NB4 (cell line): ENCODE measurements around the gene LRRK1.

Experiments used
- POLR2A ChIP-seq: IDR thresholded peaks from 2 replicates; pipeline ENCODE4 v1.6.1; 2011; ENCODE audit warnings: mild to moderate bottlenecking; ENCODE audit not compliant: insufficient read length; ENCODE audit errors: extremely low read depth
- TF ChIP-seq, protein P1 (sequence below): IDR thresholded peaks from one replicate; pipeline ENCODE4 v1.5.1; 2012; ENCODE audit warnings: low read depth, low read length
- TF ChIP-seq, protein P2 (sequence below): IDR thresholded peaks from 2 replicates; pipeline ENCODE4 v1.6.1; 2011; ENCODE audit warnings: low read depth, low read length

DNA sequence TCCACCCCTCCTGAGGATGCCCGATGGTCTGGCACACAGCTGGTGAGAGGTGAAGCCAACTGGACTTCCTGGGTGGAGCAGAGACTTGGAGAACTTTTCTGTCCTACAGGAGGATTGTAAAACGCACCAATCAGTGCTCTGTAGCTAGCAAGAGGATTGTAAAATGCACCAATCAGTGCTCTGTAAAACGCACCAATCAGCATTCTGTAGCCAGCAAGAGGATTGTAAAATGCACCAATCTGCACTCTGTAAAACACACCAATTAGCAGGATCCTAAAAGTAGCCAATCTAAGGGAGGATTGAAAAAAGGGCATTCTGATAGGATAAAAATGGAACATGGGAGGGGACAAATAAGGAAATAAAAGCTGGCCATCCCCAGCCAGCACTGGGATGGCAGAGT, 182.5 kb downstream of the LRRK1 start:
- no peak for TF ChIP-seq POLR2A
- TF ChIP-seq, protein P1, sequence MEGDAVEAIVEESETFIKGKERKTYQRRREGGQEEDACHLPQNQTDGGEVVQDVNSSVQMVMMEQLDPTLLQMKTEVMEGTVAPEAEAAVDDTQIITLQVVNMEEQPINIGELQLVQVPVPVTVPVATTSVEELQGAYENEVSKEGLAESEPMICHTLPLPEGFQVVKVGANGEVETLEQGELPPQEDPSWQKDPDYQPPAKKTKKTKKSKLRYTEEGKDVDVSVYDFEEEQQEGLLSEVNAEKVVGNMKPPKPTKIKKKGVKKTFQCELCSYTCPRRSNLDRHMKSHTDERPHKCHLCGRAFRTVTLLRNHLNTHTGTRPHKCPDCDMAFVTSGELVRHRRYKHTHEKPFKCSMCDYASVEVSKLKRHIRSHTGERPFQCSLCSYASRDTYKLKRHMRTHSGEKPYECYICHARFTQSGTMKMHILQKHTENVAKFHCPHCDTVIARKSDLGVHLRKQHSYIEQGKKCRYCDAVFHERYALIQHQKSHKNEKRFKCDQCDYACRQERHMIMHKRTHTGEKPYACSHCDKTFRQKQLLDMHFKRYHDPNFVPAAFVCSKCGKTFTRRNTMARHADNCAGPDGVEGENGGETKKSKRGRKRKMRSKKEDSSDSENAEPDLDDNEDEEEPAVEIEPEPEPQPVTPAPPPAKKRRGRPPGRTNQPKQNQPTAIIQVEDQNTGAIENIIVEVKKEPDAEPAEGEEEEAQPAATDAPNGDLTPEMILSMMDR, result no peak
- TF ChIP-seq, protein P2, sequence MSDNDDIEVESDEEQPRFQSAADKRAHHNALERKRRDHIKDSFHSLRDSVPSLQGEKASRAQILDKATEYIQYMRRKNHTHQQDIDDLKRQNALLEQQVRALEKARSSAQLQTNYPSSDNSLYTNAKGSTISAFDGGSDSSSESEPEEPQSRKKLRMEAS, result no peak
